Measurements from ENCODE around the gene ROR1. TPM values are rescaled to one million over a fixed set of nuclear protein-coding genes. Genes with fewer than 3 reads are reported as not detected.

Gene ROR1
- total and polyA plus RNA-seq, 2 of the 13 experiments (the other 11 are each of a cell fraction or from before 2014, with no cell fraction given), result 0.58 to 2.3 TPM

GRCh38 chr1:63945943-63946342 lies 172.1 kb downstream of the ROR1 start:
- intact Hi-C loops (cut with micrococcal nuclease; ENCODE audit: unreplicated experiment), result no loop called here
- Histone ChIP-seq H3K27ac (ENCODE audit: extremely low read length, insufficient read depth, low read length) (no peak overlapping the region), H3K9ac (ENCODE audit: insufficient read depth, low read depth, low read length) (no peak overlapping the region), H3K4me1 (ENCODE audit: insufficient read depth, low read length) (no peaks in the 10 kb centered on the region), H3K4me2 (ENCODE audit: low read depth, low read length) (no peak overlapping the region), H3K27me3 (ENCODE audit: control insufficient read depth in 1 of 2, insufficient read depth in 2 of 2, low read length in 2 of 2) (no peaks in the 10 kb centered on the region), H3K36me3 (replicated peaks in 1 of 2; ENCODE audit: control insufficient read depth in 1 of 2, insufficient read depth in 2 of 2, low read length in 2 of 2) (no peaks in the 10 kb centered on the region), H2AFZ (ENCODE audit: low read length) (no peak overlapping the region), H4K20me1 (ENCODE audit: insufficient read depth, low read length) (no peaks in the 10 kb centered on the region), H3K4me3 (replicated peaks in 1 of 3; ENCODE audit: insufficient read depth in 1 of 3, low read depth in 2 of 3, low read length in 3 of 3) (no peak overlapping the region), H3K79me2 (ENCODE audit: insufficient read depth, low read length) (no peaks in the 10 kb centered on the region), H3K9me3 (ENCODE audit: low read length) (no peaks in the 10 kb centered on the region)
- in situ Hi-C loops (cut with HindIII; ENCODE audit: extremely low pct_ligation_motif_present, low pct_unique_long_range_greater_than_20kb), result no loop called here
- ATAC-seq (no peak), FAIRE-seq (no peak), DNase-seq (ENCODE audit: low spot score) (no peak)
- WGBS (ENCODE audit: low lambda C conversion rate), result 83% methylated on average over 1 of the region's 1 CpG
- no TSS peak for BruUV-seq (replicated peaks)
- TF ChIP-seq ZNF383 (CRISPR knock-in tag; IDR thresholded peaks at IDR 0.05; ENCODE audit: borderline replicate concordance), result no peak
- no peak for TF ChIP-seq IKZF5 (CRISPR knock-in tag; IDR thresholded peaks at IDR 0.05)
- no peak for TF ChIP-seq ZNF230 (CRISPR knock-in tag; IDR thresholded peaks at IDR 0.05)
- no peak for TF ChIP-seq NFRKB (IDR thresholded peaks at IDR 0.05)
- TF ChIP-seq HHEX (CRISPR knock-in tag; IDR thresholded peaks at IDR 0.05), result no peak
- TF ChIP-seq ZEB1 (IDR thresholded peaks at IDR 0.05; ENCODE audit: insufficient replicate concordance, low read depth), result no peak
- TF ChIP-seq ZNF34 (CRISPR knock-in tag; IDR thresholded peaks at IDR 0.05; ENCODE audit: borderline replicate concordance), result no peak
- no peak for TF ChIP-seq TRIM22 (IDR thresholded peaks at IDR 0.05)
- TF ChIP-seq FOXJ3 (CRISPR knock-in tag; IDR thresholded peaks at IDR 0.05; ENCODE audit: borderline replicate concordance), result no peak
- TF ChIP-seq ZNF567 (CRISPR knock-in tag; IDR thresholded peaks at IDR 0.05; ENCODE audit: borderline replicate concordance), result no peak
- no peak for TF ChIP-seq ATF4 (CRISPR knock-in tag; IDR thresholded peaks at IDR 0.05)
- TF ChIP-seq ZNF496 (CRISPR knock-in tag; IDR thresholded peaks at IDR 0.05; ENCODE audit: insufficient replicate concordance), result no peak
- ChIA-PET POLR2A (no interaction called here), CTCF (ENCODE audit: low intra/inter-chr PET ratio, low total read pairs) (no interaction called here)

All from HepG2 (cell line).